Liver (tissue), 9 donors: Measurements from ENCODE around the gene VWA3B. TPM values are rescaled to one million over a fixed set of nuclear protein-coding genes. Genes with fewer than 3 reads are reported as not detected.

ENCODE experiments used
- DNase-seq: peaks from one replicate; pipeline ENCODE4 v3.0.0-alpha.2; 2017; ENCODE audit warnings: low spot score
- H3K27ac ChIP-seq, 2 donors: one replicate each; pipeline ENCODE4 v1.7.0; 2013; ENCODE audit warnings: inconsistent platforms in 2 of 2, low read length in 2 of 2, control low read depth in 1 of 2, low read depth in 1 of 2, mild to moderate bottlenecking in 1 of 2
- H3K27me3 ChIP-seq, 4 donors: one replicate each; pipeline versions ENCODE4 v1.6.1 to v1.7.0; 2013; ENCODE audit warnings: low read length in 3 of 4, inconsistent platforms in 1 of 4, mild to moderate bottlenecking in 1 of 4, moderate library complexity in 1 of 4; ENCODE audit not compliant: control insufficient read depth in 4 of 4, insufficient read depth in 4 of 4
- H3K36me3 ChIP-seq, 4 donors: one replicate each; pipeline versions ENCODE4 v1.6.1 to v1.7.0; 2013; ENCODE audit warnings: low read length in 3 of 4, mild to moderate bottlenecking in 3 of 4, low read depth in 1 of 4, moderate library complexity in 1 of 4; ENCODE audit not compliant: control insufficient read depth in 4 of 4, insufficient read depth in 3 of 4
- H3K4me1 ChIP-seq, 4 donors: one replicate each; pipeline versions ENCODE4 v1.6.1 to v1.7.0; 2013; ENCODE audit warnings: low read length in 3 of 4, mild to moderate bottlenecking in 3 of 4, moderate library complexity in 1 of 4; ENCODE audit not compliant: control insufficient read depth in 4 of 4, insufficient read depth in 4 of 4
- H3K4me3 ChIP-seq, 3 donors: one replicate each; pipeline versions ENCODE4 v1.6.1 to v1.7.0; 2013; ENCODE audit warnings: low read length in 3 of 3, control low read depth in 1 of 3, low read depth in 1 of 3, mild to moderate bottlenecking in 1 of 3
- H3K9ac ChIP-seq, 2 donors: one replicate each; pipeline ENCODE4 v1.7.0; 2013; ENCODE audit warnings: low read length in 2 of 2, mild to moderate bottlenecking in 2 of 2, moderate library complexity in 2 of 2, control low read depth in 1 of 2, low read depth in 1 of 2
- H3K9me3 ChIP-seq, 4 donors: one replicate each; pipeline versions ENCODE4 v1.6.1 to v1.7.0; 2013; ENCODE audit warnings: low read length in 3 of 4; ENCODE audit not compliant: control insufficient read depth in 4 of 4
- EGR1 ChIP-seq, 2 donors: IDR thresholded peaks; 2 replicates each; pipeline ENCODE4 v1.6.1; 2016 to 2018; ENCODE audit warnings: antibody characterized with exemption in 2 of 2, low read depth in 2 of 2
- FOXA1 ChIP-seq: IDR thresholded peaks from 2 replicates; pipeline ENCODE4 v1.6.1; 2016; ENCODE audit warnings: antibody characterized with exemption
- FOXA2 ChIP-seq: IDR thresholded peaks from 2 replicates; pipeline ENCODE4 v1.6.1; 2016; ENCODE audit warnings: antibody characterized with exemption
- GABPA ChIP-seq, 2 donors: IDR thresholded peaks in 1 of 2; conservative IDR thresholded peaks in 1 of 2; 2 replicates each; pipeline ENCODE4 v1.6.1; 2016; ENCODE audit warnings: antibody characterized with exemption in 2 of 2, mild to moderate bottlenecking in 1 of 2, moderate library complexity in 1 of 2
- HNF4A ChIP-seq, 2 donors: conservative IDR thresholded peaks; 2 replicates each; pipeline ENCODE4 v1.6.1; 2016; ENCODE audit warnings: antibody characterized with exemption in 2 of 2, mild to moderate bottlenecking in 2 of 2
- HNF4G ChIP-seq: IDR thresholded peaks from 2 replicates; pipeline ENCODE4 v1.6.1; 2016; ENCODE audit warnings: antibody characterized with exemption
- JUND ChIP-seq, 2 donors: IDR thresholded peaks; 2 replicates each; pipeline ENCODE4 v1.6.1; 2016; ENCODE audit warnings: antibody characterized with exemption in 2 of 2
- NR2F2 ChIP-seq: IDR thresholded peaks from 2 replicates; pipeline ENCODE4 v1.6.1; 2016; ENCODE audit warnings: antibody characterized with exemption
- RAD21 ChIP-seq, 2 donors: IDR thresholded peaks; 2 replicates each; pipeline ENCODE4 v1.6.1; 2016; ENCODE audit warnings: antibody characterized with exemption in 2 of 2, mild to moderate bottlenecking in 2 of 2
- RXRA ChIP-seq, 2 donors: IDR thresholded peaks; 2 replicates each; pipeline ENCODE4 v1.6.1; 2017 to 2018; ENCODE audit warnings: antibody characterized with exemption in 2 of 2, mild to moderate bottlenecking in 1 of 2
- SP1 ChIP-seq: IDR thresholded peaks from 2 replicates; pipeline ENCODE4 v1.6.1; 2018; ENCODE audit warnings: antibody characterized with exemption, mild to moderate bottlenecking
- TAF1 ChIP-seq: conservative IDR thresholded peaks from 2 replicates; pipeline ENCODE4 v1.6.1; 2016; ENCODE audit warnings: antibody characterized with exemption, mild to moderate bottlenecking
- WGBS: extraction: QIAGEN DNeasy Blood & Tissue Kit; methylation state at CpG from one replicate; pipeline ENCODE4 v1.1.7; 2013; 5-methylcytosine and 5-hydroxymethylcytosine counted together
- polyA plus RNA-seq, 2 donors: library from polyadenylated mRNA; stranded (reverse) in 1 of 2; unstranded in 1 of 2; fragments of 200-250 nt in 1 of 2; fragments of >200 nt in 1 of 2; fragmentation: Nextera tagmentation in 1 of 2; extraction: Ambion mirVana in 1 of 2; gene quantifications; one replicate each; pipeline versions ENCODE4 v1.2.1 to v1.2.3, GENCODE V29; 2013 to 2015
- total RNA-seq, 2 donors: library from RNA; depleted of rRNA; stranded (reverse); fragments of >200 nt; gene quantifications; one replicate each; pipeline ENCODE4 v1.2.3, GENCODE V29; 2014
- TF ChIP-seq, protein P1 (sequence below): IDR thresholded peaks from 2 replicates; pipeline ENCODE4 v1.6.1; 2016; ENCODE audit warnings: antibody characterized with exemption
- TF ChIP-seq, protein P2 (sequence below): IDR thresholded peaks from 2 replicates; pipeline ENCODE4 v1.6.1; 2016; ENCODE audit warnings: antibody characterized with exemption, mild to moderate bottlenecking
- TF ChIP-seq, protein P3 (sequence below): IDR thresholded peaks from 2 replicates; pipeline ENCODE4 v1.6.1; 2016; ENCODE audit warnings: antibody characterized with exemption
- TF ChIP-seq, protein P4 (sequence below): IDR thresholded peaks from 2 replicates; pipeline ENCODE4 v1.6.1; 2016; ENCODE audit warnings: antibody characterized with exemption
- TF ChIP-seq, protein P5 (sequence below): fragments of 150-350 bp; IDR thresholded peaks from 2 replicates; pipeline ENCODE4 v1.5.1; 2017; ENCODE audit warnings: improper control_type of control experiment, low read depth, low read length; ENCODE audit not compliant: missing input control
- donor health status: healthy.
- donor health status: healthy.
- donor health status: healthy.
- donor health status: healthy.
- donor health status: healthy.

Gene VWA3B
- total and polyA plus RNA-seq, 4 donors = 0.08 TPM; not detected in 3

DNA sequence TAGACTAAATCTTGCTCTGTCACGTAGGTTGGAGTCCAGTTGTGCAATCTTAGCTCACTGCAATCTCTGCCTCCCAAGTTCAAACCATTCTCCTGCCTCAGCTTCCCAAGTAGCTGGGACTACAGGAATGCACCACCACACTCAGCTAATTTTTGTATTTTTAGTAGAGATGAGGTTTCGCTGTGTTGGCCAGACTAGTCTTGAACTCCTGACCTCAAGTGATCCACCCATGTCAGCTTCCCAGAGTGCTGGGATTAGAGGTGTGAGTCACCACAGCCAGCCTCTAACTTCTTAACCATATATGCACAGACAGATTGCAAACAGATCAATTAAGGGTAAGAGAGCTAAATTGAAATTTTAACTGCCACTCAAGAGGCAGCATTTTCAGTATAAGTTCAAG lies 237.2 kb downstream of the VWA3B start:
- H3K36me3 ChIP-seq = no peaks in the 10 kb centered on the region
- no peak overlapping the region for H3K9ac ChIP-seq
- H3K27me3 ChIP-seq = no peaks in the 10 kb centered on the region
- no peak overlapping the region for H3K4me3 ChIP-seq
- no peak for TF ChIP-seq TAF1
- no peak for TF ChIP-seq EGR1 (IDR thresholded peaks at IDR 0.05; ENCODE audit: low read depth in 2 of 2)
- TF ChIP-seq NR2F2 = no peak
- TF ChIP-seq RAD21 (IDR thresholded peaks at IDR 0.05) = no peak
- TF ChIP-seq, protein P1, sequence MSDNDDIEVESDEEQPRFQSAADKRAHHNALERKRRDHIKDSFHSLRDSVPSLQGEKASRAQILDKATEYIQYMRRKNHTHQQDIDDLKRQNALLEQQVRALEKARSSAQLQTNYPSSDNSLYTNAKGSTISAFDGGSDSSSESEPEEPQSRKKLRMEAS = no peak
- TF ChIP-seq HNF4A (conservative IDR thresholded peaks at IDR 0.05) = no peak
- TF ChIP-seq, protein P2, sequence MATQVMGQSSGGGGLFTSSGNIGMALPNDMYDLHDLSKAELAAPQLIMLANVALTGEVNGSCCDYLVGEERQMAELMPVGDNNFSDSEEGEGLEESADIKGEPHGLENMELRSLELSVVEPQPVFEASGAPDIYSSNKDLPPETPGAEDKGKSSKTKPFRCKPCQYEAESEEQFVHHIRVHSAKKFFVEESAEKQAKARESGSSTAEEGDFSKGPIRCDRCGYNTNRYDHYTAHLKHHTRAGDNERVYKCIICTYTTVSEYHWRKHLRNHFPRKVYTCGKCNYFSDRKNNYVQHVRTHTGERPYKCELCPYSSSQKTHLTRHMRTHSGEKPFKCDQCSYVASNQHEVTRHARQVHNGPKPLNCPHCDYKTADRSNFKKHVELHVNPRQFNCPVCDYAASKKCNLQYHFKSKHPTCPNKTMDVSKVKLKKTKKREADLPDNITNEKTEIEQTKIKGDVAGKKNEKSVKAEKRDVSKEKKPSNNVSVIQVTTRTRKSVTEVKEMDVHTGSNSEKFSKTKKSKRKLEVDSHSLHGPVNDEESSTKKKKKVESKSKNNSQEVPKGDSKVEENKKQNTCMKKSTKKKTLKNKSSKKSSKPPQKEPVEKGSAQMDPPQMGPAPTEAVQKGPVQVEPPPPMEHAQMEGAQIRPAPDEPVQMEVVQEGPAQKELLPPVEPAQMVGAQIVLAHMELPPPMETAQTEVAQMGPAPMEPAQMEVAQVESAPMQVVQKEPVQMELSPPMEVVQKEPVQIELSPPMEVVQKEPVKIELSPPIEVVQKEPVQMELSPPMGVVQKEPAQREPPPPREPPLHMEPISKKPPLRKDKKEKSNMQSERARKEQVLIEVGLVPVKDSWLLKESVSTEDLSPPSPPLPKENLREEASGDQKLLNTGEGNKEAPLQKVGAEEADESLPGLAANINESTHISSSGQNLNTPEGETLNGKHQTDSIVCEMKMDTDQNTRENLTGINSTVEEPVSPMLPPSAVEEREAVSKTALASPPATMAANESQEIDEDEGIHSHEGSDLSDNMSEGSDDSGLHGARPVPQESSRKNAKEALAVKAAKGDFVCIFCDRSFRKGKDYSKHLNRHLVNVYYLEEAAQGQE = no peak
- TF ChIP-seq FOXA1 = no peak
- DNase-seq = no peak
- no peaks in the 10 kb centered on the region for H3K4me1 ChIP-seq
- H3K27ac ChIP-seq = no peak overlapping the region
- WGBS = 66% methylated on average over 2 of the region's 2 CpGs
- H3K9me3 ChIP-seq = peaks cover 8 to 30% (median 11%) of the 10 kb centered on the region in 4 donors

DNA sequence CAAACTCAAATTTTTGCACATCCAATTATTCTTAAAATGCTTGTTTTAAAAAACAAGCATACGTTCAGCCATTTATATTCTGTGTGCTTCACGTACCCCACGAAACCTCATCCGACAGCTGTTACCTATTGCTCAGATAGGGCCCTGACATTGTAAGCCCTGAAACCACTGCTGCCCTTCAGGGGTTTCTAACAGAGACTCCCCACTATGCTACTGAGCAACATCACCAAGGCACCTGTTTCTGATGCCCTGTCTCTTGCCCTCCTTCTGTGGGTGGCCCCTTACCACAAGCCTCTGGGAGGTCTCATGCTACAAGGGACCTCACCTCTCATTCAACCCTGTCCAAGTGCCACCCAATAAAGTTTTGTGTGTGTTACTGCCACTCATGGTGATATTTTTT lies 240.8 kb downstream of the VWA3B start:
- Histone ChIP-seq H3K27me3 (no peaks in the 10 kb centered on the region), H3K9ac (no peak overlapping the region), H3K4me3 (no peak overlapping the region), H3K9me3 (peaks cover 0 to 11% (median 2%) of the 10 kb centered on the region in 4 donors), H3K27ac (no peak overlapping the region), H3K36me3 (no peaks in the 10 kb centered on the region), H3K4me1 (no peaks in the 10 kb centered on the region)
- no peak for DNase-seq
- TF ChIP-seq JUND (IDR thresholded peaks at IDR 0.05) (no peak), FOXA2 (no peak), FOXA1 (no peak), HNF4A (conservative IDR thresholded peaks at IDR 0.05) (no peak), RAD21 (IDR thresholded peaks at IDR 0.05) (no peak), TAF1 (no peak), GABPA (IDR thresholded peaks at IDR 0.05 in 1 of 2, conservative IDR thresholded peaks at IDR 0.05 in 1 of 2) (no peak), EGR1 (IDR thresholded peaks at IDR 0.05; ENCODE audit: low read depth in 2 of 2) (no peak), RXRA (IDR thresholded peaks at IDR 0.05) (no peak), SP1 (no peak), HNF4G (no peak), NR2F2 (no peak)
- TF ChIP-seq, protein P1 = no peak
- TF ChIP-seq, protein P3, sequence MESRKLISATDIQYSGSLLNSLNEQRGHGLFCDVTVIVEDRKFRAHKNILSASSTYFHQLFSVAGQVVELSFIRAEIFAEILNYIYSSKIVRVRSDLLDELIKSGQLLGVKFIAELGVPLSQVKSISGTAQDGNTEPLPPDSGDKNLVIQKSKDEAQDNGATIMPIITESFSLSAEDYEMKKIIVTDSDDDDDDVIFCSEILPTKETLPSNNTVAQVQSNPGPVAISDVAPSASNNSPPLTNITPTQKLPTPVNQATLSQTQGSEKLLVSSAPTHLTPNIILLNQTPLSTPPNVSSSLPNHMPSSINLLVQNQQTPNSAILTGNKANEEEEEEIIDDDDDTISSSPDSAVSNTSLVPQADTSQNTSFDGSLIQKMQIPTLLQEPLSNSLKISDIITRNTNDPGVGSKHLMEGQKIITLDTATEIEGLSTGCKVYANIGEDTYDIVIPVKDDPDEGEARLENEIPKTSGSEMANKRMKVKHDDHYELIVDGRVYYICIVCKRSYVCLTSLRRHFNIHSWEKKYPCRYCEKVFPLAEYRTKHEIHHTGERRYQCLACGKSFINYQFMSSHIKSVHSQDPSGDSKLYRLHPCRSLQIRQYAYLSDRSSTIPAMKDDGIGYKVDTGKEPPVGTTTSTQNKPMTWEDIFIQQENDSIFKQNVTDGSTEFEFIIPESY = no peak
- TF ChIP-seq, protein P4, sequence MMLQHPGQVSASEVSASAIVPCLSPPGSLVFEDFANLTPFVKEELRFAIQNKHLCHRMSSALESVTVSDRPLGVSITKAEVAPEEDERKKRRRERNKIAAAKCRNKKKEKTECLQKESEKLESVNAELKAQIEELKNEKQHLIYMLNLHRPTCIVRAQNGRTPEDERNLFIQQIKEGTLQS = no peak
- TF ChIP-seq, protein P5, sequence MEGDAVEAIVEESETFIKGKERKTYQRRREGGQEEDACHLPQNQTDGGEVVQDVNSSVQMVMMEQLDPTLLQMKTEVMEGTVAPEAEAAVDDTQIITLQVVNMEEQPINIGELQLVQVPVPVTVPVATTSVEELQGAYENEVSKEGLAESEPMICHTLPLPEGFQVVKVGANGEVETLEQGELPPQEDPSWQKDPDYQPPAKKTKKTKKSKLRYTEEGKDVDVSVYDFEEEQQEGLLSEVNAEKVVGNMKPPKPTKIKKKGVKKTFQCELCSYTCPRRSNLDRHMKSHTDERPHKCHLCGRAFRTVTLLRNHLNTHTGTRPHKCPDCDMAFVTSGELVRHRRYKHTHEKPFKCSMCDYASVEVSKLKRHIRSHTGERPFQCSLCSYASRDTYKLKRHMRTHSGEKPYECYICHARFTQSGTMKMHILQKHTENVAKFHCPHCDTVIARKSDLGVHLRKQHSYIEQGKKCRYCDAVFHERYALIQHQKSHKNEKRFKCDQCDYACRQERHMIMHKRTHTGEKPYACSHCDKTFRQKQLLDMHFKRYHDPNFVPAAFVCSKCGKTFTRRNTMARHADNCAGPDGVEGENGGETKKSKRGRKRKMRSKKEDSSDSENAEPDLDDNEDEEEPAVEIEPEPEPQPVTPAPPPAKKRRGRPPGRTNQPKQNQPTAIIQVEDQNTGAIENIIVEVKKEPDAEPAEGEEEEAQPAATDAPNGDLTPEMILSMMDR = no peak
- 95% methylated on average over 4 of the region's 4 CpGs for WGBS
